SK-N-MC (cell line): ENCODE measurements around the gene CNNM1.

ENCODE experiments used
- DNase-seq: peaks from one replicate; pipeline ENCODE4 v3.0.0-alpha.2; 2011; ENCODE audit warnings: low read depth, low spot score
- H3K27ac ChIP-seq: fragments of 200-600 bp; sonication (generic); 2 replicates; pipeline ENCODE4 v1.5.1; 2016; ENCODE audit warnings: mixed run types
- H3K36me3 ChIP-seq: fragments of 200-600 bp; sonication (generic); 2 replicates; pipeline ENCODE4 v1.6.1; 2017; ENCODE audit warnings: antibody characterized with exemption, low read length, mixed read lengths; ENCODE audit not compliant: insufficient read depth
- H3K4me3 ChIP-seq: fragments of 200-600 bp; sonication (generic); 2 replicates; pipeline ENCODE4 v1.5.1; 2016
- H3K9ac ChIP-seq: fragments of 200-600 bp; sonication (generic); 2 replicates; pipeline ENCODE4 v1.8.0; 2017; ENCODE audit warnings: mixed run types, mixed read lengths; ENCODE audit not compliant: insufficient read length
- H3K9me3 ChIP-seq: fragments of 200-600 bp; sonication (generic); 2 replicates; pipeline ENCODE4 v1.6.1; 2017; ENCODE audit warnings: low read depth, mild to moderate bottlenecking, antibody characterized with exemption, low read length, moderate library complexity, mixed read lengths
- EZH2 ChIP-seq: fragments of 200-600 bp; sonication (generic); IDR thresholded peaks from one replicate; pipeline ENCODE4 v1.6.1; 2017; ENCODE audit warnings: antibody characterized with exemption
- FOXP2 ChIP-seq: optimal IDR thresholded peaks from 2 replicates; pipeline ENCODE3; 2011; ENCODE audit warnings: mild to moderate bottlenecking, moderate library complexity; ENCODE audit not compliant: insufficient read depth; ENCODE audit errors: extremely low read length, control extremely low read depth
- POLR2AphosphoS5 ChIP-seq: IDR thresholded peaks from 2 replicates; pipeline ENCODE4 v1.6.1; 2012; ENCODE audit warnings: mild to moderate bottlenecking, low read depth, low read length, borderline replicate concordance

CNNM1 gene

GRCh38 chr10:99304862-99305229 lies 24.3 kb upstream of the CNNM1 start:
- Histone ChIP-seq H3K36me3 (no peaks in the 10 kb centered on the region), H3K9me3 (no peaks in the 10 kb centered on the region), H3K9ac (no peak overlapping the region), H3K4me3 (no peak overlapping the region), H3K27ac (no peak overlapping the region)
- no peak for DNase-seq
- no peak for TF ChIP-seq POLR2AphosphoS5
- TF ChIP-seq EZH2: no peak
- TF ChIP-seq FOXP2: no peak

- Histone ChIP-seq H3K4me3 (no peak overlapping the region), H3K36me3 (no peaks in the 10 kb centered on the region), H3K27ac (no peak overlapping the region), H3K9ac (no peak overlapping the region), H3K9me3 (no peaks in the 10 kb centered on the region)
- no peak for DNase-seq
- TF ChIP-seq POLR2AphosphoS5 (no peak), EZH2 (no peak), FOXP2 (no peak)
Observed at GRCh38 chr10:99312501-99312900, 16.7 kb upstream of the CNNM1 start.

GRCh38 chr10:99315853-99316252 lies 13.3 kb upstream of the CNNM1 start:
- H3K9me3 ChIP-seq: no peaks in the 10 kb centered on the region
- H3K27ac ChIP-seq: no peak overlapping the region
- no peaks in the 10 kb centered on the region for H3K36me3 ChIP-seq
- no peak overlapping the region for H3K9ac ChIP-seq
- TF ChIP-seq FOXP2 (no peak), POLR2AphosphoS5 (no peak), EZH2 (no peak)
- no peak overlapping the region for H3K4me3 ChIP-seq
- no peak for DNase-seq

GRCh38 chr10:99316374-99316773 lies 12.8 kb upstream of the CNNM1 start:
- no peaks in the 10 kb centered on the region for H3K36me3 ChIP-seq

GRCh38 chr10:99318048-99318447 lies 11.1 kb upstream of the CNNM1 start:
- Histone ChIP-seq H3K27ac (no peak overlapping the region), H3K9ac (no peak overlapping the region), H3K36me3 (no peaks in the 10 kb centered on the region), H3K9me3 (no peaks in the 10 kb centered on the region), H3K4me3 (no peak overlapping the region)
- DNase-seq: no peak
- TF ChIP-seq EZH2: no peak
- TF ChIP-seq FOXP2: no peak
- no peak for TF ChIP-seq POLR2AphosphoS5

More at GRCh38 chr10:99316374-99316773, 12.8 kb upstream of the CNNM1 start:
- Histone ChIP-seq H3K9ac (no peak overlapping the region), H3K27ac (no peak overlapping the region), H3K9me3 (no peaks in the 10 kb centered on the region), H3K4me3 (no peak overlapping the region)
- no peak for TF ChIP-seq FOXP2
- no peak for TF ChIP-seq POLR2AphosphoS5
- no peak for TF ChIP-seq EZH2
- no peak for DNase-seq

- no peak for TF ChIP-seq EZH2
- no peak for TF ChIP-seq POLR2AphosphoS5
- TF ChIP-seq FOXP2: no peak
- H3K9me3 ChIP-seq: no peaks in the 10 kb centered on the region
- H3K9ac ChIP-seq: no peak overlapping the region
- H3K27ac ChIP-seq: no peak overlapping the region
- H3K36me3 ChIP-seq: no peaks in the 10 kb centered on the region
- no peak for DNase-seq
- H3K4me3 ChIP-seq: no peak overlapping the region
Observed at GRCh38 chr10:99318475-99318874, 10.7 kb upstream of the CNNM1 start.

GRCh38 chr10:99325281-99325680 lies 3.9 kb upstream of the CNNM1 start:
- H3K9ac ChIP-seq: no peak overlapping the region
- no peak overlapping the region for H3K4me3 ChIP-seq
- no peaks in the 10 kb centered on the region for H3K9me3 ChIP-seq
- no peak overlapping the region for H3K27ac ChIP-seq
- TF ChIP-seq EZH2 (no peak), POLR2AphosphoS5 (no peak), FOXP2 (no peak)
- no peaks in the 10 kb centered on the region for H3K36me3 ChIP-seq
- DNase-seq: no peak

GRCh38 chr10:99326871-99327270 lies 2.3 kb upstream of the CNNM1 start:
- no peak overlapping the region for H3K27ac ChIP-seq
- no peaks in the 10 kb centered on the region for H3K9me3 ChIP-seq
- DNase-seq: no peak
- H3K4me3 ChIP-seq: no peak overlapping the region
- H3K36me3 ChIP-seq: no peaks in the 10 kb centered on the region
- TF ChIP-seq EZH2: no peak
- no peak overlapping the region for H3K9ac ChIP-seq

- no peaks in the 10 kb centered on the region for H3K36me3 ChIP-seq
- H3K4me3 ChIP-seq: peak overlapping the region; percentile 73
- H3K9me3 ChIP-seq: no peaks in the 10 kb centered on the region
Observed at GRCh38 chr10:99328579-99329303, 415 bp upstream of the CNNM1 start.

More at GRCh38 chr10:99328579-99329303, 415 bp upstream of the CNNM1 start:
- TF ChIP-seq EZH2 (no peak), POLR2AphosphoS5 (no peak), FOXP2 (no peak)
- Histone ChIP-seq H3K9ac (no peak overlapping the region), H3K27ac (no peak overlapping the region)
- no peak for DNase-seq
